ENCODE measurements around the gene B3GAT1.

The B3GAT1 gene

GRCh38 chr11:134409552-134410429, 2.3 kb downstream of the B3GAT1 start:
- DNase-seq: no peak

- no peak for DNase-seq
These were observed 4.1 kb downstream of the B3GAT1 start for GRCh38 chr11:134407923-134408322.

GRCh38 chr11:134407321-134407828, 4.7 kb downstream of the B3GAT1 start:
- no peak for DNase-seq

GRCh38 chr11:134406264-134407185, 5.5 kb downstream of the B3GAT1 start:
- no peak for DNase-seq

- DNase-seq: no peak
These were observed 6.2 kb downstream of the B3GAT1 start for GRCh38 chr11:134405841-134406240.

GRCh38 chr11:134405436-134405835, 6.6 kb downstream of the B3GAT1 start:
- no peak for DNase-seq

- no peak for DNase-seq
These were observed 7.3 kb downstream of the B3GAT1 start for GRCh38 chr11:134404575-134405341.

- DNase-seq: no peak
These were observed 9.1 kb downstream of the B3GAT1 start for GRCh38 chr11:134402910-134403309.

GRCh38 chr11:134401825-134402809, 9.9 kb downstream of the B3GAT1 start:
- no peak for DNase-seq

GRCh38 chr11:134399996-134400395, 12.0 kb downstream of the B3GAT1 start:
- no peak for DNase-seq

GRCh38 chr11:134399293-134399654, 12.8 kb downstream of the B3GAT1 start:
- DNase-seq: no peak

- DNase-seq: no peak
These were observed 13.3 kb downstream of the B3GAT1 start for GRCh38 chr11:134398644-134399292.

- DNase-seq: no peak
These were observed 14.0 kb downstream of the B3GAT1 start for GRCh38 chr11:134398079-134398444.

GRCh38 chr11:134397304-134398078, 14.6 kb downstream of the B3GAT1 start:
- no peak for DNase-seq

- DNase-seq: no peak
These were observed 17.0 kb downstream of the B3GAT1 start for GRCh38 chr11:134395002-134395401.

GRCh38 chr11:134394311-134394710, 17.7 kb downstream of the B3GAT1 start:
- DNase-seq: no peak

- no peak for DNase-seq
These were observed 18.4 kb downstream of the B3GAT1 start for GRCh38 chr11:134393638-134394037.

GRCh38 chr11:134392953-134393615, 19.0 kb downstream of the B3GAT1 start:
- DNase-seq: no peak

GRCh38 chr11:134391656-134392055, 20.4 kb downstream of the B3GAT1 start:
- no peak for DNase-seq

Measured in fibroblast of skin of right biceps (primary cell).